ENCODE measurements around the gene PHKG2.

Gene PHKG2

DNA sequence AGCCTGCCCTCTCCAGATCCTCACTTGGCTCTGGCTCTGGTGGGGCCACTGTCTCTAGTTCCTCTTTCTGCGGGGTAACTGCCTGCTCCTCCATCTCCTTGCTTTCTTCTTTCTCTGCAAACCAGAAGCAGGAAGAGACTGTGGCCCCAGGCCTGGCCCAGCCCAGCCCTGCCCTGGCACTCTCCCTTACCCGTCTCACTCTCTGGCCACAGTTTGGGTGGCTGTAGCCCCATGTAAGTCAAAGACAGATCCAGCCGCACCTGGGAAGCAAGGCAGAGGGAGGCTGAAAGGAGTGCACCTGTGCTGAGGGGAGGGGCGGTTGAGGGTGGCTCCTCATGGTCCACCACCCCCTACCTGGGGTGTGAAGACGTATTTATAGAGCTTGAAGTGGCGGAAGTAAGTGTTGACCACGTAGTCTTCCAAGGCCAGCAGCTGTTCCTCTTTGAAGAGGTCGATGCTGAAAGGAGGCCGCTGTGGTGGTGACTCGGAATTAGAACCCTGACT is 10.8 kb downstream of the PHKG2 start:
- peak; percentile 67 for DNase-seq

- DNase-seq, result no peak
These were observed 11.9 kb downstream of the PHKG2 start for GRCh38 chr16:30760001-30760559.

GRCh38 chr16:30760577-30761426 is 12.6 kb downstream of the PHKG2 start:
- DNase-seq, result no peak

DNA sequence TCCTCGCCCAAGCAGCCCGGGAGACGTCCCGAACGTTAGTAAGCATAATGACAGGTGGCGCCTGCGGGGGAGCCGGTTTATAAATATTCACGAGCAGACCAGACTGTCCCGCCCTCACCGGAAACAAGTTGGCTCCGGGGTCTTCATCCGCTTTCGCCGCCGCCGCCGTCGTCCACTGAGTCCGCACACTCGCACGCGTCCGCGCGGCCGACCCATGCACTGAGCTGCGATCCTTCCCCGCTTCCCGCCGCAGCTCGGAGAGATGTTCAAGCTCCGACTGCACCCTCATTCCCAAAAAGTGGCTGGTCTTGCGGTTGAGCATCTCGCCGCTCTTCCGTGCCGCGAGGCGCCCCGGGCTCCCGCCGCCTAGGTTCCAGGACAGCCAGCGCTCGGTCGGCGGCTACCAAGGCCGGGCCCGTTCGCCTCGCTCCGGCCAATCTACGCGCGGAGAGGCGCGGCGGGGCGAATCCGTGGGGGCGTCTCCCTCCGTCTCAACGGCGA is 13.3 kb downstream of the PHKG2 start:
- no peak for DNase-seq

DNA sequence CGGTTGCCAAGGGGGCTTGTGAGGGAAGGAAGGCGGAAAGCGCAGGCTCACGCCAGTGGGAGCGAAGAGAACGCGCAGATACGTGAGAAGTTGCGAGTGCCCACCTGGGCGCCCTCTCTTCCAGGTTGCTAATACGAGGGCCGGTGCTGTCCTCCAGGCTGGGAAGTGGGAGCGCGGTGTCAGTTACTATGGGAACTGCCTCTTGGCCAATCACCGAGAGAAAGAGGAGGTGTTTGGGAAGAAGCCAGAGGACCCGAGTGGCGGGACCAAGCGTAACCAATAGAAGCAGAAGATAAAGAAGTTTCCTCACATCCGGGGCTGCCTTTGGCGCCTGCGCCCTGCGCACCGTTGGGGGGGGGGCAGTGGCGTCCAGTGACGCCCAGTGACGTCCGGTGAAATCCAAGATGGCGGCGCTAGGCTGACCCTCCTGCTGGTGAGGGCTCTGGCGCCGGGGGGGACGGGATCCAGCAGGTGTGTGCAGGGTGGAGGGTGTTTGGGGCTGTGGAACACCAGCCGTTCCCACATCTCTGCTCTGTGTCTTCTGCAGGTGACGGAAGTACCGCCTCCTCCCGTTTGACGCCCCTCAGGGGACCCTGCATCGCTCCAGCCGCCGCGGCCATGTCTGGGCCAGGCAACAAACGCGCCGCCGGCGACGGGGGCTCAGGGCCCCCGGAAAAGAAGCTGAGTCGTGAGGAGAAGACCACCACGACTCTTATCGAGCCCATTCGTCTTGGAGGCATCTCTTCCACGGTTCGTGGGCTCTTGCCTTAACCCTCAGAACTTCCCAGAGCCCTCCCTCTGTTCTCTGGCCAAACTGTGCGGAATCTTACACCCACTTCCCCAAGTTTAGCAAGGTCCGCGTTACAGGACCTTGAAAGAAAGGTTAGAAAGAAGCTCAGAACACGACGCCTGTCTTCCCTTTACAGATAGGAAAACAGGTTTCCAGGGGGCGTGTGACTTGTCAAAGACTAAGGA is 14.0 kb downstream of the PHKG2 start, which contains the start of the genes CFAP119 and RNF40:
Gene CFAP119 (minus strand): TSS at position 135 of the 975 bp plus-strand sequence. CDS start 314 bp downstream, outside the sequence.
Gene RNF40 (plus strand): TSS at position 395 of the 975 bp plus-strand sequence. CDS start 224 bp downstream, at position 619.
- DNase-seq, result peak; percentile 92

- DNase-seq, result no peak
These were observed 14.9 kb downstream of the PHKG2 start for GRCh38 chr16:30762991-30763725.

DNA sequence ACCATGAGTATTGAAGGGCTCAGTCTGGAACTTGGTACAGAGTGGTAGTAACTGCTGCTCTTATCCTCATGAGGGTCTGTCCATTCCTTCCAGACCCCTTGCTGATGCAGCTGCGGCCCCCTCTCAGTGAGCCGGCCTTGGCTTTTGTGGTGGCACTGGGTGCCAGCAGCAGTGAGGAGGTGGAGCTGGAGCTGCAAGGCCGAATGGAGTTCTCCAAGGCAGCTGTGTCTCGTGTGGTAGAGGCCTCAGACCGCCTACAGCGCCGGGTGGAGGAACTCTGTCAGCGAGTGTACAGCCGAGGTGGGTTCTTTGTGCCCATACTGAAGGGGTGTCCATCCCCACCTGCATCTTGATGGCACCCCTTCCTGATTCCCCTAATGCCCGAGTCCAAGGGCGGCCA is 15.9 kb downstream of the PHKG2 start:
- no peak for DNase-seq

GRCh38 chr16:30764816-30765465 is 16.7 kb downstream of the PHKG2 start:
- DNase-seq, result no peak

GRCh38 chr16:30766206-30766932 is 18.1 kb downstream of the PHKG2 start:
- DNase-seq, result no peak

- DNase-seq, result no peak
These were observed 18.7 kb downstream of the PHKG2 start for GRCh38 chr16:30766933-30767284.

GRCh38 chr16:30767767-30768465 is 19.7 kb downstream of the PHKG2 start:
- no peak for DNase-seq

- no peak for DNase-seq
These were observed 20.5 kb downstream of the PHKG2 start for GRCh38 chr16:30768583-30769181.

DNA sequence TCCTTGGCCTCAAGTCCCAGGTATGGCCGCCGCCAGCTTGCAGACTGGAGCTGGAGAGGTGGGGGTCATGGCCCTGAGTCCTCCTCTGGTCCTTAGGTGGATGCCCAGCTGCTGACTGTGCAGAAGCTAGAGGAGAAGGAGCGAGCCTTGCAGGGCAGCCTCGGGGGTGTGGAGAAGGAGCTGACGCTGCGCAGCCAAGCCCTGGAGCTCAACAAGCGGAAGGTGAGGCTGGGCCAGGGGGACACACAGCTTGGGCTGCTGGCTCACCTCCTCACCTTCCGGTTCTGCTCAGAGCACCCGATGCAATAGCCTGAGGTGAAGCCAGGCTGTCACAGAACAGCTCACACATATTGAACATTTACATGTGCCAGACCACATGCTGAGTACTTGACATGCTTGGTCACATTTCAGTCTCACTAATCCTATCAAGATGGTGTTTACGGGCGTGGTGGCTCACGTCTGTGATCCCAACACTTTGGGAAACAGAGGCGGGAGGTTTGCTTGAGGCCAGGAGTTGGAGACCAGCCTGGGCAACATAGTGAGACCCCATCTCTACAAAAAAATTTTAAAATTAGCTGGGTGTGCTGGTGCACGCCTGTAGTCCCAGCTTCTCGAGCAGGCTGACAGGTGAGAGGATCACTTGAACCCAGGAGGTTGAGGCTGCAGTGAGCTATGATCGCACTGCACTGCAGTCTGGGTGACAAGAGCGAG is 21.3 kb downstream of the PHKG2 start:
- no peak for DNase-seq

GRCh38 chr16:30771726-30772125 is 23.5 kb downstream of the PHKG2 start:
- DNase-seq, result no peak

DNA sequence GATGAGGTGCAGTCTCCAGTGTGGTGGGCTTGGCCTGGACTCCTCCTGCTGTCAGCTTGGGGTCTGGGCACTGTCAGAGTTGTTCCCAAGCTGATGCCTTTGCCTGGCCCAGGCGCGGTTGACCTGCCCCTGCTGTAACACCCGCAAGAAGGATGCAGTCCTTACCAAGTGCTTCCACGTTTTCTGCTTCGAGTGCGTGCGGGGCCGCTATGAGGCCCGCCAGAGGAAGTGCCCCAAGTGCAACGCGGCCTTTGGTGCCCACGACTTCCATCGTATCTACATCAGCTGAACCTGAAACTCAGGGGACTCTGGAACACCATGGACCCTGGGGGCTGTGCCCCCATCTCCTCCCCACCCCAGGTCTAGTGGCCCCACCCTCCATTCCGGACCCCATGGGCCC is 25.6 kb downstream of the PHKG2 start:
- DNase-seq, result no peak

DNA sequence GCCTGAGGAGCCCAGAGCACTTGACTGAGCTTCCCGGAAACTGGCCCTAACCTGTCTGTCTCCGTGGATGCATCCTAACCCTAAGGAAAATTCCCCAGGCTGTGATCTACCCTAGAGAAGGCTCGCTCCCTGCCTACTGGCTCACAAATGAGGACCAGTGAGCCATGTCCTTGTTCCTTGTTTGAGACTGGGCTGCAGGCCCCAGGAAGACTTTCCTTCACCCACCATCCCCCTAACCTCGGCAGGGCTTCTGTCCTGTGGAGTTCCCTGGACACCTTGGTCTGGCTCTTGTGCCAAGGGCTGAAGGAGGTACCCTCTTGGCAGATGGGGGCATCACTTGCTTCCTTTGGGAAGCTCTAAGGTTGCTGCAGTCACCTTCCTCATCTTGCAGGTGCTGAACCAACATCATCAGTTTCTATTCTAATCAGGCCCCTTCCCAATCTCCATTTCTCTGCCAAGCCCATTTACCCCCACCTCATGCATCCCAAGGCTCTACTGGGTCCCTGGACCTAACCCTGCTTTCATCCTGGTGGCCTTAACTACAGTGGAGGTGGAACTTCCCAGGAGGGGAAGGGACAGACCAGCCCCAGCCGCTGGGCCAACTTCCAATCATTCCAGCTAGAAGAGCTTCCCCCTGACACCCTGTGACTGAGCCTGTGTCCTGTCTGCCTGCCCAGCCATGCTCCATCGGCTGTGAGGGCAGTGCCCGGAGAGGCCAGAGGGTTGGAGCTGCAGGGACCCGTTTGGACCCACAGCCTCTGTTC is 26.3 kb downstream of the PHKG2 start:
- no peak for DNase-seq

DNA sequence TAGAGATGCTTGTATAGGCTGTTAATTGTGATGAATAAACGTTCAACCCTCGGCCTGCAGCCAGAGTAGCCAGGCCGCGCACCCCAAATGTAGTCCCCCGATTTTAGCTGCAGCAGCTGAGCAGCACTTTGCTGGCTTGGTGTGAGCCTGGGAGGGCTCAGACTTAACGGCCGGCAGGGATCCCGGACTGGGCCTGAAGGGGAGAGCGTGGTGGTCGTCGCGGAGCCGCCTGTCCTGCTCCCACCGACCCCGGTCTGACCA is 26.8 kb downstream of the PHKG2 start:
- no peak for DNase-seq

- no peak for DNase-seq
These were observed 27.4 kb downstream of the PHKG2 start for GRCh38 chr16:30775392-30776188.
